Measurements from ENCODE around the gene GAB4. TPM values are rescaled to one million over a fixed set of nuclear protein-coding genes. Genes with fewer than 3 reads are reported as not detected.

GAB4 gene
- total RNA-seq, 4 donors from 2014 or later = not detected

DNA sequence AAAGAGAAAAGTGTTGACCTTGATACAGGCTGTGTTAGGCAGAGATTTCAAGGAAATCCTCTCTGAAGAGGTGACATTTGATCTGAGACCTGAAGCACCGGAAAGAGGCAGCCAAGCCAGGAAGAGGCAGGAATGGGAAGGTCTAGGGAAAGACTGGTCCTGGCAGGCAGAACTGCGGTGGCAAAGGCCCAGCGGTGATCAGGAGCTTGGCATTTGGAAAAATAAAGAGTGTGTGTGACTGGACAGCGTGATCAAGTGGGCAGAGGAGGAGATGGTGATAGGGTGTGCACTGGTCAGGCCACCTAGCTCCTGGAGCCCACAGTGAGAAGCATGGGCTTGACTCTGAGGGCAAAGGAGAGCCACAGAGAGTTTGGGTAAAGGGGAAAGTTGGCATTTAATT is 27.2 kb upstream of the GAB4 start:
- no peak for TF ChIP-seq CTCF (IDR thresholded peaks at IDR 0.05; ENCODE audit: low read depth)

- TF ChIP-seq CTCF (IDR thresholded peaks at IDR 0.05; ENCODE audit: low read depth) = no peak
These were observed 5.5 kb upstream of the GAB4 start for GRCh38 chr22:17013396-17014100.

DNA sequence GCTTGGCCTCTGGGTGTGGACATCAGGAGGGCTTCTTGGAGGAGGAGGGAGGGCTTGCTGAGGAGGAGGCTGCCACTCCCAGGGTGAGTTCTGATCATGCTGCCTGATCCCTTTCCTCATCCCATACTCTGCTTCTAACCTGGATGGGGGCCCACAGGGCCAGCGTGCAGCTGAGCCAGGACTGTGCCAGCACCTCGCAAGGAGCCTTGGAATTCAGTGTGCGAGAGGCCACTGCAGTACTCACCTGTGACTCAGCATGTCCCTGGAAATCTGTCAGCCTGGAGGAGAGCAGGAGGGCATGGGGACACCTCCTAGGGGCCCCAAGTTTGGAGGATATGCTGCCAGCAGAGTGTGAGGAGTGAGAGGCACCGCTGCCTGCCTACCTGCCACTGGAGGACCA is 4.2 kb upstream of the GAB4 start:
- no peak for TF ChIP-seq CTCF (IDR thresholded peaks at IDR 0.05; ENCODE audit: low read depth)

DNA sequence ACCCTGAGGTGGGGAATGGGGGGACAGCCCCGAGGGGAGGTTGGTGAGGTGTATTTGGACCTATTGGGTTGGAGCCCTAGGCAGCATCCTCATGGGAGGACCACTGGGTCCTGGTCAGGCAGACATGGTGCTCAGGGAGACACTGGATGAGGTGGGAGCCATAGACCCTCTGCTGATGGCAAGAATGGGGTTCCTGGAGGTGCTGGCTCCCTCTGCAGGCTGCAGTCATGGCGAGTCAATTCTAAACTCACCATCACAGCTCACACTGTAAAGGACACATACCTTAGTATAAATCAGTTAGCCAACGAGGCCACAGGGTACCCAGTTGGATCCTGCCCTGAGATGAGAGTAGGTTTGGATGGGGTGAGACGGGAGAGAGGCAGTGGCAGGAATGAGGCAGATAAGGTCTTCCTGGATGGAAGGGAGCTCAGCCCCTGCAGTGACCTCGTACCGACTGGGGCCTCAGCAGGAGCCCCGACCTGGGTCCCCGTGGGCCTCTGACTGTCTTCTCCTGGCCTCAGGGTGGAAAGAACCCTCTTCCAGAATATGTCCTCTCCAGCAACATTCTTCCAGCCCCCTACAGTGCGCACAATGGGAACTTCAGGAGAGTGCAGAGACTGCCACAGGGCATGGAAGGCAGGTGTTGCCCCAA is 1.7 kb upstream of the GAB4 start:
- no peak for TF ChIP-seq CTCF (IDR thresholded peaks at IDR 0.05; ENCODE audit: low read depth)

GRCh38 chr22:17007257-17007656 is 765 bp downstream of the GAB4 start:
- TF ChIP-seq CTCF (IDR thresholded peaks at IDR 0.05; ENCODE audit: low read depth) = no peak

GRCh38 chr22:16989915-16990314 is 18.1 kb downstream of the GAB4 start:
- TF ChIP-seq CTCF (IDR thresholded peaks at IDR 0.05; ENCODE audit: low read depth) = no peak

- no peak for TF ChIP-seq CTCF (IDR thresholded peaks at IDR 0.05; ENCODE audit: low read depth)
These were observed 19.8 kb downstream of the GAB4 start for GRCh38 chr22:16988257-16988656.
